HFFc6 (cell line): ENCODE results near the gene RDX. TPM values are rescaled to one million over a fixed set of nuclear protein-coding genes. Genes with fewer than 3 reads are reported as not detected.

Experiments used
- DNase-seq: peaks from one replicate; pipeline ENCODE4 v3.0.0-alpha.2; 2018
- H3K27ac Mint-ChIP-seq: 2 replicates; pipeline ENCODE4 v1.8.0; 2020; ENCODE audit warnings: mild to moderate bottlenecking, mixed read lengths
- H3K27me3 Mint-ChIP-seq: 2 replicates; pipeline ENCODE4 v1.8.0; 2021; ENCODE audit warnings: mild to moderate bottlenecking, moderate library complexity, mixed read lengths; ENCODE audit not compliant: insufficient read depth
- H3K36me3 Mint-ChIP-seq: 2 replicates; pipeline ENCODE4 v1.8.0; 2021; ENCODE audit warnings: low read depth, mixed read lengths
- H3K4me1 Mint-ChIP-seq: 2 replicates; pipeline ENCODE4 v1.8.0; 2020; ENCODE audit warnings: low read depth, mixed read lengths
- H3K4me3 Mint-ChIP-seq: 2 replicates; pipeline ENCODE4 v1.8.0; 2020; ENCODE audit warnings: mild to moderate bottlenecking, moderate library complexity, mixed read lengths
- H3K9me3 Mint-ChIP-seq: 2 replicates; pipeline ENCODE4 v1.8.0; 2020; ENCODE audit warnings: mild to moderate bottlenecking, mixed read lengths
- total RNA-seq, 6 experiments: library from RNA; stranded (reverse); fragmentation: NEBNext Ultra II Directional; extraction: Animal tissue kit (Norgen Biotek cat#: 25700); gene quantifications; 2 replicates in 1 of 6; 3 replicates in 5 of 6; pipeline ENCODE4 v1.2.3, GENCODE V29; 2021
- TF ChIP-seq, protein P1 (sequence below): fragments of 200-600 bp; sonication (generic); IDR thresholded peaks from 2 replicates; pipeline ENCODE4 v1.5.0; 2021; ENCODE audit warnings: antibody characterized with exemption, mild to moderate bottlenecking

RDX gene
- total RNA-seq, 6 experiments from 2014 or later = 105 to 131 (median 112) TPM

DNA sequence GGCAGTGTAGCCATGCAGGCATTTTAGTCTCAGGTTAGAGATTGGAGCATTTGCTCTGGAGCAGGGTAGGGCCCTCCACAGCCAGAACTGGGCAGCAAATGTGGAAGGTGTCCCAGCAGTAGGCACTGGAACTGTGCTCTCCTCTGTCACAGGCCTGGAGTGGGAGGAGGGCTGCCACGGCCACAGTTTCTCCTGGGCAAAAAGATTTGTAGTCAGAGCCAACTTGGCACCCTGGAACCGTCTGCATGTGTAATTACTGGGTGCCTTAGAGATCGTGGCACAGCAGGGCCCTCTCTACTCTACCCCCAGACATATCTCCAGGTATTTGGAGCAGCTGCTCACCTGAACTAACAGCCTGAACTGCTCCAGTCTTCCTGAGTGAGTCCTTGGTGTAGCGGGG is 109.5 kb downstream of the RDX start:
- Mint-ChIP-seq H3K36me3 (no peaks in the 10 kb centered on the region), H3K27ac (no peak overlapping the region), H3K4me3 (no peak overlapping the region), H3K9me3 (no peaks in the 10 kb centered on the region), H3K27me3 (peaks cover 3% of the 10 kb centered on the region), H3K4me1 (peaks cover 32% of the 10 kb centered on the region)
- no peak for DNase-seq
- TF ChIP-seq, protein P1, sequence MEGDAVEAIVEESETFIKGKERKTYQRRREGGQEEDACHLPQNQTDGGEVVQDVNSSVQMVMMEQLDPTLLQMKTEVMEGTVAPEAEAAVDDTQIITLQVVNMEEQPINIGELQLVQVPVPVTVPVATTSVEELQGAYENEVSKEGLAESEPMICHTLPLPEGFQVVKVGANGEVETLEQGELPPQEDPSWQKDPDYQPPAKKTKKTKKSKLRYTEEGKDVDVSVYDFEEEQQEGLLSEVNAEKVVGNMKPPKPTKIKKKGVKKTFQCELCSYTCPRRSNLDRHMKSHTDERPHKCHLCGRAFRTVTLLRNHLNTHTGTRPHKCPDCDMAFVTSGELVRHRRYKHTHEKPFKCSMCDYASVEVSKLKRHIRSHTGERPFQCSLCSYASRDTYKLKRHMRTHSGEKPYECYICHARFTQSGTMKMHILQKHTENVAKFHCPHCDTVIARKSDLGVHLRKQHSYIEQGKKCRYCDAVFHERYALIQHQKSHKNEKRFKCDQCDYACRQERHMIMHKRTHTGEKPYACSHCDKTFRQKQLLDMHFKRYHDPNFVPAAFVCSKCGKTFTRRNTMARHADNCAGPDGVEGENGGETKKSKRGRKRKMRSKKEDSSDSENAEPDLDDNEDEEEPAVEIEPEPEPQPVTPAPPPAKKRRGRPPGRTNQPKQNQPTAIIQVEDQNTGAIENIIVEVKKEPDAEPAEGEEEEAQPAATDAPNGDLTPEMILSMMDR = no peak

DNA sequence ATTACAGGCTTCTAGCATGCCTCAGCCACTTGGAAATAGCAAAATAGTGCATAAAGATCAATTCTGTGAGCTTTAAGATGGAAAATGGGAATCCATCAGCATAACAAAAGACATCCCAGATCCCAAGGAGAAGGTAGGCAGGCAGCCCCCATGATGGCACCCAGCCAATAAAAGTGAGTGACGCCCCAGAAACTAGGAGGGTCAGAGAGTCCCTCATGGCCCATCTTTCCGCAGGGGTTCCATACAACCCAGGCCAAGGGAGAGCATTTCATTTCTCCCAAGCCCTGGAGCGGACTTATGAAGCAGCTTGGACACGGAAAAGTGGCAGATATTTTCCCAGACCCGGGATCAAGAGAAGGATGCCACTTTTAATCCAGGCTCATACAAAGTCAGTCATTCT is 110.0 kb downstream of the RDX start:
- H3K27ac Mint-ChIP-seq = no peak overlapping the region
- peaks cover 32% of the 10 kb centered on the region for H3K4me1 Mint-ChIP-seq
- no peaks in the 10 kb centered on the region for H3K36me3 Mint-ChIP-seq
- TF ChIP-seq, protein P1 = no peak
- H3K4me3 Mint-ChIP-seq = no peak overlapping the region
- no peak for DNase-seq
- peaks cover 5% of the 10 kb centered on the region for H3K27me3 Mint-ChIP-seq
- H3K9me3 Mint-ChIP-seq = no peaks in the 10 kb centered on the region

DNA sequence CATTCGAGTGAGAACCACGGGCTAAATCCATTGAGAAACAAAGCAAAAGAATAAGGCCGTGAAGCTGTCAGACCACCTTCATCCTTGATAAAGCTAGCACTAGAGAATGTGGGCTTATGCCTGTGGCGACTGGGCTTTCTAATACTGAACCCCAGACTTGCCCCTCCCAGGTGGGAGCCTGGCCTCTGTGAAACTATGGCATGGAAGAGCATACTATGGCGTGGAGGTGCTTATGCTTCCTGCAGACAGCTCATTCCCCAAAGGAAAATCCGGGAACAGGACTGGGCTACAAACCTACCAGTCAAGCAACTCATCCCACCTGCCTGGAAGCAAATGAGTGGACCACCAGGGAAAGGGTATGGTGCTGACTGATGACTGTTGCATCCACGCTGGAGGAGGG is 110.8 kb downstream of the RDX start:
- Mint-ChIP-seq H3K27ac (no peak overlapping the region), H3K36me3 (no peaks in the 10 kb centered on the region), H3K27me3 (peaks cover 6% of the 10 kb centered on the region), H3K4me3 (no peak overlapping the region), H3K9me3 (no peaks in the 10 kb centered on the region), H3K4me1 (peaks cover 32% of the 10 kb centered on the region)
- DNase-seq = no peak
- TF ChIP-seq, protein P1 = no peak

DNA sequence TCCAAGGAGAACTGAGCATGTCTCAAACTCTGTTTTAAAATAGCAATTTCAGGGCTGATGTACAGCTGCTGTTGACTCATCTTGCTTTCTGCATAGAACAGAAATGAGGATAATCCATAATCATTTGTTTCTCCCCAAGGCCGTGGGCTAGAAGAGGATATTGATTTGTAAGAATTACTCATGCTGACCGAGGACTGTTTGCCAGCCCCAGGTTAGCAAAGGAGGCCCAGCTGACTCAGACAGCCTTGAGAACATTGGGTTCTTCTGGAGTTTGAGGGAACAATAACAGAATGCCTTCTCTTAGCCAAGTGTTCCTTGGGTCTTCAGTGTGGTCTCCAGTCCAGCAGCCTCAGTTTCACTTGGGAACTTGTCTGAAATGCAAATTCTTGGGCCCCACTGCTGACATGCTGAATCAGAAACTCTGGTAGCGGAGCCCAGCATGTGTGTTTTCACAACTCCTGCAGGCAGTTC is 111.3 kb downstream of the RDX start:
- Mint-ChIP-seq H3K27ac (no peak overlapping the region), H3K9me3 (no peaks in the 10 kb centered on the region), H3K27me3 (peaks cover 9% of the 10 kb centered on the region), H3K36me3 (no peaks in the 10 kb centered on the region), H3K4me3 (peak overlapping the region; percentile 15; the same call in 1 of the 2 replicates), H3K4me1 (peaks cover 32% of the 10 kb centered on the region)
- TF ChIP-seq, protein P1 = no peak
- no peak for DNase-seq

DNA sequence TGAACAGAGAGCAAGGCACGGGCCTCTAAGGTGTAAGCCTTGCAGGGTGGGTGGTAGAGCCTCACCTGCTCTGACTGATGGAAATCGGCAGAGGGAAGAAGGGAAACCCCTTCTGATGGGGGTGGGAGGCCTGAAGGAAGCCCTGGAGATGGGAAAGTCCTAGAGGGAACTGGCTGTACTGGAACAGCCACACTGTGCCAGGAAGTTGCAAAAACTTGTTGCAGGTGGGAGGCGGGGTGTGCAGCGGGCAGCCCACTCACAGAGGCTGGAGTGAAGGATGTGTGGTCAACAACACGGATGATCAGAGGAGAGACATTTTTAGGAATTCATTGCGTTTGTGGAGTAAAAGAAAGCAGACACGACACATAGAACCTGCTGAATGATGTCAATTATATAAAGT is 112.0 kb downstream of the RDX start:
- no peak overlapping the region for H3K4me3 Mint-ChIP-seq
- no peak for DNase-seq
- no peaks in the 10 kb centered on the region for H3K9me3 Mint-ChIP-seq
- H3K27me3 Mint-ChIP-seq = peaks cover 9% of the 10 kb centered on the region
- H3K36me3 Mint-ChIP-seq = no peaks in the 10 kb centered on the region
- TF ChIP-seq, protein P1 = no peak
- H3K4me1 Mint-ChIP-seq = peaks cover 32% of the 10 kb centered on the region
- H3K27ac Mint-ChIP-seq = no peak overlapping the region

DNA sequence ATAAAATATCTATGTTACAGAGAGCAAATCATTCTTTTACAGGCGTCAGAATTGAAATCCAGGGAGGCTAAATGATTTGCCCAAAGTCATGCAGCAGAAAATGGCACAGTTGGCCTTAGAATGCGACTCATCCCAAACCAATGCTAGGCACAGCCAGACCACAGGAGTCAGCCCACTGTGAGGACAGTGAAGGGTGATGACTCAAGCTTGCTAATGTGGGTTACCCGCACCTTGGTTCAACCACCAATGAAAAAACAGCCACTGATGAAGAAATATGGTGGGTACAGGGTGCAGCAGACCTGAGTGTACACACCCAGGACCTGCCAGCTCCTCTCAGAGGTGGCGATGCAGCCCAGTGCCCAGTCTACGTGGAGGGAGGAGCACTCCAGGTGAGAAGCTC is 113.5 kb downstream of the RDX start:
- peak; percentile 61 for DNase-seq
- Mint-ChIP-seq H3K27me3 (peaks cover 11% of the 10 kb centered on the region), H3K4me3 (no peak overlapping the region), H3K9me3 (no peaks in the 10 kb centered on the region), H3K27ac (no peak overlapping the region), H3K4me1 (peaks cover 32% of the 10 kb centered on the region), H3K36me3 (no peaks in the 10 kb centered on the region)
- TF ChIP-seq, protein P1 = no peak
